Cerebellar nuclear complex (tissue), 1 donor: Measurements from ENCODE around the gene COASY.
A peak's percentile ranks its signal among the peaks of the same experiment; 100 is the strongest.

Experiments
- DNase-seq, 2 experiments: peaks; one replicate each; lab custom pipeline; 2025; lab: John Stamatoyannopoulos, UW

COASY gene

GRCh38 chr17:42561897-42562387, at the start of gene COASY:
Gene COASY (plus strand): TSS chr17:42562148. CDS start chr17:42562623, 475 bp downstream.
- DNase-seq = peak; percentile 46 to 76

- no peak for DNase-seq
These were observed 49.7 kb upstream of the COASY start for GRCh38 chr17:42512246-42512645.

GRCh38 chr17:42512733-42513251, 49.2 kb upstream of the COASY start:
- DNase-seq = no peak

GRCh38 chr17:42513686-42514085, 48.3 kb upstream of the COASY start:
- no peak for DNase-seq

GRCh38 chr17:42514279-42514678, 47.7 kb upstream of the COASY start:
- no peak for DNase-seq

- DNase-seq = no peak
These were observed 47.1 kb upstream of the COASY start for GRCh38 chr17:42514867-42515266.

GRCh38 chr17:42517516-42517915, 44.4 kb upstream of the COASY start:
- DNase-seq = no peak

GRCh38 chr17:42518046-42518754, 43.7 kb upstream of the COASY start:
- no peak for DNase-seq

- no peak for DNase-seq
These were observed 43.0 kb upstream of the COASY start for GRCh38 chr17:42518755-42519545.

- DNase-seq = no peak
These were observed 42.1 kb upstream of the COASY start for GRCh38 chr17:42519546-42520491.

- DNase-seq = no peak
These were observed 41.4 kb upstream of the COASY start for GRCh38 chr17:42520540-42520951.

- DNase-seq = no peak
These were observed 40.9 kb upstream of the COASY start for GRCh38 chr17:42521036-42521435.

GRCh38 chr17:42521666-42522262, 40.2 kb upstream of the COASY start:
- DNase-seq = no peak

GRCh38 chr17:42522263-42522790, 39.6 kb upstream of the COASY start:
- no peak for DNase-seq

- DNase-seq = no peak
These were observed 39.1 kb upstream of the COASY start for GRCh38 chr17:42522798-42523278.

GRCh38 chr17:42525221-42525620, 36.7 kb upstream of the COASY start:
- no peak for DNase-seq

- DNase-seq = no peak
These were observed 35.9 kb upstream of the COASY start for GRCh38 chr17:42526031-42526444.

- no peak for DNase-seq
These were observed 34.0 kb upstream of the COASY start for GRCh38 chr17:42527932-42528331.

- no peak for DNase-seq
These were observed 32.9 kb upstream of the COASY start for GRCh38 chr17:42529061-42529460.

- no peak for DNase-seq
These were observed 30.9 kb upstream of the COASY start for GRCh38 chr17:42530952-42531454.
